ENCODE data around the gene FBXO10.
"Not testable (repeated sequence)": the region's sequence is repeated elsewhere in the genome, so short reads cannot be mapped to it uniquely, and the experiment has no call there.

FBXO10 gene

GRCh38 chr9:37510053-37510452 lies 66.1 kb downstream of the FBXO10 start:
- DNase-seq: not testable (repeated sequence)

- DNase-seq: no peak
Observed at GRCh38 chr9:37509536-37509935, 66.6 kb downstream of the FBXO10 start.

DNA sequence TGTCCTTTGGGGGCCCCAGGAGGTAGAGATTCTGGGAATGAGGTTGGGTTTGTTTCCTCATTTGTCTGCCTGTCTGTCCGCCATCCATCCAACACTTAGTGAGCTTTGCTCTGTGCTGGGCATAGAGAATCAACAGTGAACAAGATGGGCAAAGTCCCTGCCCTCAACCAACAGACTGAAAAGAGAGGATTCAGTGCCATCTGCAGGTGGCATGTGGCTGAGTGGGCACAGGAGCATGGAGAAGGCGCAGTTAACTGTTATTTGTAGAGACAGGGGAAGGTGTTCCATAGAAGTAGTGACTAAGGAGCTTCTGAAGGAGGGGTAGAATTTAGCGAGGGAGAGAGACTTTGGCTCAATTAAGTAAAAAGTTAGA lies 67.4 kb downstream of the FBXO10 start:
- no peak for DNase-seq

GRCh38 chr9:37508135-37508833 lies 67.9 kb downstream of the FBXO10 start:
- DNase-seq: no peak

GRCh38 chr9:37507566-37508134 lies 68.5 kb downstream of the FBXO10 start:
- DNase-seq: no peak

DNA sequence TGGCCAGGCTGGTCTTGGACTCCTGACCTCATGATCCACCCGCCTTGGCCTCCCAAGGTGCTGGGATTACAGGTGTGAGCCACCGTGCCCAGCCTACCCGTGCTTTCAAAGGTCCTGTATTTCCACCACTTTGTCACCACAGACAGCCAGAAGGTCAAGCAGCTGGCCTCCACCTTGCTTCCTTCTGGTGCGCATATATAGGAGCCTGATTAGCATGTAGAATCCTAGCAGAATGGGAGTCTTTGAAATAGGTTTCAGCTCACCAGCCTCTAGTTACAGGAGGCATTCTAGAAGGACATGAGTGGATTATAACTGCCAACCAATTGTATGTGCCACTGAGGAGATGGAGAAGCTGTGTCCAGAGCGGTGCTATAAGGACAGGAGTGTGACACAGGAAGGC lies 71.6 kb downstream of the FBXO10 start:
- DNase-seq: no peak

- no peak for DNase-seq
Observed at GRCh38 chr9:37503736-37504135, 72.4 kb downstream of the FBXO10 start.

DNA sequence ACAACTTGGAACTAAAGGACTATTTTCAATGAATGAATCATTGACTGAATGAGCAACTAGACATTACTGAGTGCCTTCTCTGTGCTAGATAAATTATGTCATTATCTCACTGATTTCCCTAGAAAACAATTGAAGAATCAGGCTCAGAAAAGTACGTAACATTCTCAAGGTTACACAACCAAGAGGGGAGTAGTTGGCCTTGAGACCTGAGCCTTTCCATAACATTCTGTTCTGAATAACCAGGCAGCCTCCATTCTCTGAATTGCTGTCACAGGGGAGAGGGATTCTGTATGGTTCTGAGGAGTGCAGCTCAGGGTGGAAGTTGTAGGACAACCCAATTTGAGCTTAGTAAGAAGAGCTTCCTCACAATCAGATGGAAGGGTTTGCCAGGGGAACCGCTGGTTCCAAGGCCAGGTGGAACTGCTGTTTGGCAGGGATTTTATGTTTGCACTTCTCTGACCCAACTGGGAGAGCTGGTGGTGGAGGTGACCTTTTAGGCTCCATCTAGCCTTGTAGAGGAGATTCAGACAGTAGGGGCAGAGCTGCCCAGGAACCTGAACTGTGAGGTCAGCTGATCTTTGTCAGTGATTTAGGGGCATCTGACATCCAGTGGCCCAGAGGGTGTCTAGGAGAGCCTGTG lies 74.1 kb downstream of the FBXO10 start:
- DNase-seq: no peak

- no peak for DNase-seq
Observed at GRCh38 chr9:37499297-37499696, 76.9 kb downstream of the FBXO10 start.

GRCh38 chr9:37498457-37498856 lies 77.7 kb downstream of the FBXO10 start:
- no peak for DNase-seq

DNA sequence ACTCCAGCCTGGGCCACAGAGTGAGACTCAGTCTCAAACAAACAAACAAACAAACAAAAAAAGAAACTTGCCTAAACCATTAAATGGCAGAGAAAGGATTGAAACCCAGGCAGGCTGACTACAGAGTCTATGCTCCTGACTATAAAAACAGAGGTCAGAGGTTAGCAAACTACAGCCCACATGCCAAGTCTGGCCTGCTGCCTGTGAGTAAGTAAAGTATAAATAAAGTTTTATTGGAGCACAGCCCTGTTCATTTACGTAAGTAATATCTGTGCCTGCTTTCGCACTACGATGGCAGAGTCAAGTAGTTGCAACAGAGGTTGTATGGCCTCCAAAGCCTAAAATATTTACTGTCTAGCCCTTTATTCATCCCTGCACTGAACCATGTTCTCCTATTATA lies 78.9 kb downstream of the FBXO10 start:
- no peak for DNase-seq

GRCh38 chr9:37496020-37496419 lies 80.2 kb downstream of the FBXO10 start:
- no peak for DNase-seq

- no peak for DNase-seq
Observed at GRCh38 chr9:37495571-37495970, 80.6 kb downstream of the FBXO10 start.

- no peak for DNase-seq
Observed at GRCh38 chr9:37491939-37492338, 84.2 kb downstream of the FBXO10 start.

DNA sequence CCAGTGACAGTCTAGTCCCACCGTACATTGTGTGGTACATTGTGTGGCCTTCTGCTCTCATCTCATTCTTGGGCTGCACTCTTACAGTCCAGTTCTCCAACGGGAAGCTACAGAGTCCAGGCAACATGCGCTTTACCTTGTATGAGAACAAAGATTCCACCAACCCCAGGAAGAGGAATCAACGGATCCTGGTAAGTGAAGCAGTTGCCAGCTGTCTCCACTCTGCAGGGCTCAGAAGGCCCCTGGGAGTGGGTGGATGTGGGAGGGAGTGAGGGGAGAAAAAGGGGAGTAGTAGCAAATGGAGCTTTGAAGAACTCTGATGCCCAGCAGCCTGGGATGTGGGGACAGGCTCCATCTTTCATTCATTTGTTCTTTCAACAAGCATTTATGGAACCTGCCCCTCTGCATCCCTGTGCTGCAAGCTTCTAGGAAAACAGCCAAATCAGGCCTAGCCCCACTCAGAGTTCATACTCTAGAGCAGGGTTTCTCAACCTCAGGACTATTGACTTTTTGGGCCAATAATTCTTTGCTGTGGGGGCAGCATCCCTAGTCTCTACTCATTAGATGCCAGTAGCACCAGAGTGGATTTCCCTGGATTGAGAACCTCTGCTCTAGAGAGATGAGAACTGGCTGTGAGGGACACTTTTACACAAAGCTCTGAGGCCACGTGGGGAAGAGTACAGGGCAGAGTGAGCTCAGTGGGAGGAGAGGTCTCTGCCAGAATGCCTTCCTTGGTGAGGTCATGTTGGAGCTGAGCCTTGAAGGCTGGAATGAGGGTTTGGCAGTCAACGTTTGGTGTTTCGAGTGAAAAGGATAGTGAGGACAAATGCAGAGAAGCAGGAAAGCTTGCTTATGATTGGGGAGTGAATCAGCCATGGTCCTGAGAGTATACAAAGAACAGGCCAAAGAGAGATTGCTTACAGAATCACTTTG lies 89.3 kb downstream of the FBXO10 start:
- DNase-seq: no peak

DNA sequence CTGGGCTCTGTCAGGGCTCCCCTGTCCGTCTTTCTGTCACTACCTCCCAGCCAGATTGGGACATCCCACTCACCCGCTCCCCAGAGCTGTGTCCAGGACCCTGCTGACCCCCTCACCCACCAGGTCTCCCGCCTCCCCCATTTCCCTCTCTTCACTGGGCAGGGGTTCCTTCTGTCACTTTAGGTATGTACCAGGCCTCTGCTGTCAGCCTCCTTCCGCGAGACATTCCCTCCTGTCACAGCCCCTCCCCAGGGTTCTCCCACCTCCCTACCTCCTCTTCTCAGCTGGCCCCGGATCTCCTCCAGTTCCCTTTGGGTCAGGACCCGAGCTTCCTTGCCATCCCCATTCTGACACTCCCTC lies 89.9 kb downstream of the FBXO10 start:
- no peak for DNase-seq

DNA sequence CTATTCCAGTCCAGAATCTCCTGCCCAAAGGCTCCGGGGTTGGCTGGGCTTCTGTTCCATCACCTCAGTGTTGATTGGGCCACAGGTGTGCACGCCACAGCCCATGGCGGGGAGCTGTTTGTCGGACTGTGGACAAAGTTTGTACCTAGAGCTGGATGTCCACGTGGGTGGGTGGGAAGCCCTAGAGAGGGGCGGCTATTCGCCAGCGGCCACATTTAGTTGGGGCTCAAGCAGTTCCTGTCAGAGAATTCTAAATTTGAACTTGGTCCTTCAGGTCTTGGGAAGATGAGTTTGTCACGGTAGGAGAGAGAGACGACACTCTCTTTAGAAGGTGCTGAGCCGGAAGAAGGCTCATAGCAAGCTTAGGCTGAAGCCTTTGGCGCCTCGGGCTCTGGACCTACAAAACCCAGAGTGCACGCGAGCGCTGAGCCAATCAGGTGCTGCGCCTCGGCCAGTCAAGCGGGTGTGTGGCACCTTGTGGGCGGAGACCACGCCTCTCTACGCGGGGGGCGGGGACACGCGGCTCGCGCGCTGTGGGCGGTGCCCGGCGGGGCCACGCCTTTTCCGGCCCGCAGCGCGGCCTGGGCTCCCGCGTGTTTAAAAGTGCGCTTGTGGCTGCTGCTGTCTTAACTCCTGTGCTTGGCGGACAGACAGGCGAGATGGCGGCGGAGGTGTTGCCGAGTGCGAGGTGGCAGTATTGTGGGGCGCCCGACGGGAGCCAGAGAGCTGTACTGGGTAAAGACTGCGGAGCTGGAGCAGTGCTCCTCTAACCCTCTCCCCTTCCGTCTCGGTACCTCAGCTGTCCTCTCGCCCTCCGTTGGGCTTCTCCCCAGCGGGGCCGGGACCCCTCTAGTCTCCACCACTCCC lies 90.6 kb downstream of the FBXO10 start, which contains the start of gene POLR1E:
TSS of gene POLR1E (plus strand) at position 560 of the 867 bp plus-strand sequence. CDS start at position 660, 100 bp downstream.
- DNase-seq: peak; percentile 95

- DNase-seq: no peak
Observed at GRCh38 chr9:37480759-37481158, 95.4 kb downstream of the FBXO10 start.

GRCh38 chr9:37477987-37478619 lies 98.1 kb downstream of the FBXO10 start:
- DNase-seq: not testable (repeated sequence)

GRCh38 chr9:37477443-37477842 lies 98.7 kb downstream of the FBXO10 start:
- not testable (repeated sequence) for DNase-seq

DNA sequence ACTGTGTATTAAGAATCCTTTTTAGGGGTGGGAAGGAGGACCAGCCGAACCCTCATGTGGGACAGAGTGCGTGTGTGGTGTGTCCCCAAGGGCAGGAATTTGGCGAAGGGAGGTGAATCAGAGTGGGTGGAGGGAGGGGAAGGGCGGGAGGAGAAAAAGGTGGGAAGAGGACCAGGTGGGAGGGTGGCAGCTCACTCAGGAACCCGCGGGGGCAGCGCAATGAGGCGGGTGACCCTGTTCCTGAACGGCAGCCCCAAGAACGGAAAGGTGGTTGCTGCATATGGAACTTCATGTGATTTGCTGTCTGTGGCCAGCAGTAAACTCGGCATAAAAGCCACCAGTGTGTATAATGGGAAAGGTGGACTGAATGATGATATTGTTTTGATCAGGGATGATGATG lies 99.2 kb downstream of the FBXO10 start:
- no peak for DNase-seq

DNA sequence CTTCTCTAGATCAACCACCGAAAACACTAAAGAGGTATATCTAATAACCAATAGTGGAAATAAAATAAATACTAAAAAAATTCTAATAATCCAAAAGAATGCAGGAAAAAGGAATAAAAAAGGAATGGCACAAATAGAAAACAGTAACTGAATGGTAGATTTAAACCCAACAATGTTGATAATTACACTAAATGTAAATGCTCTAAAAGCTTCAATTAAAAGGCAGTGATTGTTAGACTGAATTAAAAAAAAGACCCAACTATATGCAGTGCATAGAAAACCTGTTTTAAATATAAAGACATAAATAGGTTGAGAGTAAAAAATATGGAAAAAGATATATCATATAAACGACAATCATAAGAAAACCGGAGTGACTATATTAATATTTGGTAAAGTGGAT lies 101.7 kb downstream of the FBXO10 start:
- DNase-seq: no peak

Data from DMS153 (cell line).